8988T (cell line): ENCODE results near the gene QSOX2.

Experiments
- DNase-seq: peaks from one replicate; pipeline ENCODE4 v3.0.0; 2011

QSOX2 gene

GRCh38 chr9:136185596-136186366 lies 59.8 kb downstream of the QSOX2 start:
- DNase-seq: no peak

- no peak for DNase-seq
Observed at GRCh38 chr9:136185066-136185465, 60.5 kb downstream of the QSOX2 start.

- DNase-seq: peak; percentile 20
Observed at GRCh38 chr9:136182850-136183422, 62.7 kb downstream of the QSOX2 start.

GRCh38 chr9:136182420-136182787 lies 63.2 kb downstream of the QSOX2 start:
- no peak for DNase-seq

GRCh38 chr9:136181784-136182419 lies 63.7 kb downstream of the QSOX2 start:
- peak; percentile 23 for DNase-seq

GRCh38 chr9:136180586-136180985 lies 65.0 kb downstream of the QSOX2 start:
- DNase-seq: peak; percentile 28

GRCh38 chr9:136179761-136180160 lies 65.9 kb downstream of the QSOX2 start:
- DNase-seq: peak; percentile 22

- DNase-seq: no peak
Observed at GRCh38 chr9:136179101-136179616, 66.5 kb downstream of the QSOX2 start.

GRCh38 chr9:136178773-136179075 lies 66.9 kb downstream of the QSOX2 start:
- DNase-seq: peak; percentile 24

- DNase-seq: peak; percentile 39
Observed at GRCh38 chr9:136178061-136178772, 67.4 kb downstream of the QSOX2 start.

- peak; percentile 30 for DNase-seq
Observed at GRCh38 chr9:136177224-136177623, 68.4 kb downstream of the QSOX2 start.

- no peak for DNase-seq
Observed at GRCh38 chr9:136175616-136176197, 69.9 kb downstream of the QSOX2 start.

GRCh38 chr9:136174779-136175615 lies 70.6 kb downstream of the QSOX2 start:
- peak; percentile 56 for DNase-seq

GRCh38 chr9:136173648-136174290 lies 71.8 kb downstream of the QSOX2 start:
- no peak for DNase-seq

GRCh38 chr9:136172412-136173079 lies 73.1 kb downstream of the QSOX2 start:
- DNase-seq: peak; percentile 26

GRCh38 chr9:136171801-136172411 lies 73.7 kb downstream of the QSOX2 start:
- peak; percentile 27 for DNase-seq

- no peak for DNase-seq
Observed at GRCh38 chr9:136171009-136171800, 74.4 kb downstream of the QSOX2 start.

- DNase-seq: peak; percentile 89
Observed at GRCh38 chr9:136170006-136170901, 75.4 kb downstream of the QSOX2 start.

GRCh38 chr9:136169495-136169894 lies 76.1 kb downstream of the QSOX2 start:
- DNase-seq: no peak
